Measurements from ENCODE around the gene ZNF512B. TPM values are rescaled to one million over a fixed set of nuclear protein-coding genes. Genes with fewer than 3 reads are reported as not detected.

ZNF512B gene
- total and polyA plus RNA-seq, 2 donors (not counting 1 experiment from before 2014, with no cell fraction given): 8.8 to 10.5 TPM

GRCh38 chr20:63915471-63915870 lies 54.3 kb downstream of the ZNF512B start:
- DNase-seq (no peak), ATAC-seq (ENCODE audit: low read depth) (no peak)
- H4K20me1 ChIP-seq (ENCODE audit: control insufficient read depth, insufficient read depth, low read length, poor library complexity, severe bottlenecking): peaks cover 80% of the 10 kb centered on the region
- peaks cover 91% of the 10 kb centered on the region for H3K79me2 ChIP-seq (ENCODE audit: control insufficient read depth, insufficient read depth, low read length)
- H2AFZ ChIP-seq (ENCODE audit: insufficient read depth, low read depth, low read length, poor library complexity, severe bottlenecking): no peak overlapping the region
- Mint-ChIP-seq H3K27me3 (no peaks in the 10 kb centered on the region), H3K27ac (no peak overlapping the region), H3K9me3 (ENCODE audit: insufficient read depth) (peaks cover 2% of the 10 kb centered on the region), H3K4me3 (no peak overlapping the region), H3K4me1 (peaks cover 40% of the 10 kb centered on the region)
- H3K27ac ChIP-seq (ENCODE audit: low read length in 2 of 2): no peak overlapping the region
- ChIA-PET POLR2A (no interaction called here), CTCF (interaction anchor here (0.5 to 0.8 kb wide), 2 partner anchors 14 to 58 kb away, joined by 3 to 5 read pairs; no protein-coding TSS in a partner anchor)
- TF ChIP-seq CTCF (IDR thresholded peaks at IDR 0.05) (no peak), EZH2 (IDR thresholded peaks at IDR 0.05; ENCODE audit: borderline replicate concordance, insufficient read depth, low read depth, low read length, poor library complexity, severe bottlenecking) (no peak)
- peaks cover 2 to 33% (median 8%) of the 10 kb centered on the region in 3 donors for H3K9me3 ChIP-seq (ENCODE audit: control extremely low read depth in 1 of 3, control insufficient read depth in 2 of 3, insufficient read depth in 1 of 3, low read length in 2 of 3)
- H3K4me2 ChIP-seq (replicated peaks; ENCODE audit: low read depth, low read length, poor library complexity, severe bottlenecking): no peak overlapping the region
- H3K9ac ChIP-seq (ENCODE audit: low read length): no peak overlapping the region
- peaks cover 1 to 12% of the 10 kb centered on the region in 2 experiments for H3K36me3 ChIP-seq (replicated peaks in 1 of 2; ENCODE audit: control extremely low read depth in 1 of 2, control insufficient read depth in 1 of 2, extremely low read depth in 1 of 2, insufficient read depth in 2 of 2, low read length in 1 of 2)
- peaks cover 15 to 37% of the 10 kb centered on the region in 2 donors for H3K4me1 ChIP-seq (ENCODE audit: control insufficient read depth in 2 of 2, insufficient read depth in 2 of 2, low read length in 2 of 2)
- no peaks in the 10 kb centered on the region for H3K27me3 ChIP-seq (replicated peaks in 1 of 4; ENCODE audit: control extremely low read depth in 1 of 4, control insufficient read depth in 3 of 4, insufficient read depth in 4 of 4, low read length in 3 of 4)
- no peak overlapping the region for H3K4me3 ChIP-seq (ENCODE audit: control extremely low read depth in 1 of 5, extremely low read depth in 1 of 5, insufficient read depth in 1 of 5, low read depth in 2 of 5, low read length in 4 of 5)
- intact Hi-C loops (cut with micrococcal nuclease): no loop called here
- 97% methylated on average over 5 of the region's 6 CpGs for WGBS (ENCODE audit: insufficient coverage)

GRCh38 chr20:63913768-63914167 lies 56.0 kb downstream of the ZNF512B start:
- DNase-seq: no peak
- Histone ChIP-seq H3K4me3 (ENCODE audit: control extremely low read depth in 1 of 5, extremely low read depth in 1 of 5, insufficient read depth in 1 of 5, low read depth in 2 of 5, low read length in 4 of 5) (no peak overlapping the region), H3K9ac (ENCODE audit: low read length) (no peak overlapping the region), H4K20me1 (ENCODE audit: control insufficient read depth, insufficient read depth, low read length, poor library complexity, severe bottlenecking) (peaks cover 91% of the 10 kb centered on the region), H3K27me3 (replicated peaks in 1 of 4; ENCODE audit: control extremely low read depth in 1 of 4, control insufficient read depth in 3 of 4, insufficient read depth in 4 of 4, low read length in 3 of 4) (no peaks in the 10 kb centered on the region), H3K79me2 (ENCODE audit: control insufficient read depth, insufficient read depth, low read length) (peaks cover 97% of the 10 kb centered on the region), H3K4me2 (replicated peaks; ENCODE audit: low read depth, low read length, poor library complexity, severe bottlenecking) (no peak overlapping the region), H2AFZ (ENCODE audit: insufficient read depth, low read depth, low read length, poor library complexity, severe bottlenecking) (no peak overlapping the region), H3K9me3 (ENCODE audit: control extremely low read depth in 1 of 3, control insufficient read depth in 2 of 3, insufficient read depth in 1 of 3, low read length in 2 of 3) (peaks cover 2 to 33% (median 8%) of the 10 kb centered on the region in 3 donors), H3K4me1 (ENCODE audit: control insufficient read depth in 2 of 2, insufficient read depth in 2 of 2, low read length in 2 of 2) (peaks cover 15 to 33% of the 10 kb centered on the region in 2 donors), H3K36me3 (replicated peaks in 1 of 2; ENCODE audit: control extremely low read depth in 1 of 2, control insufficient read depth in 1 of 2, extremely low read depth in 1 of 2, insufficient read depth in 2 of 2, low read length in 1 of 2) (peaks cover 0 to 9% of the 10 kb centered on the region in 2 experiments), H3K27ac (ENCODE audit: low read length in 2 of 2) (no peak overlapping the region)
- POLR2A ChIA-PET: no interaction called here
- TF ChIP-seq CTCF (IDR thresholded peaks at IDR 0.05): no peak
- Mint-ChIP-seq H3K4me1 (peaks cover 42% of the 10 kb centered on the region), H3K27ac (no peak overlapping the region), H3K4me3 (no peak overlapping the region), H3K9me3 (ENCODE audit: insufficient read depth) (peaks cover 2% of the 10 kb centered on the region), H3K27me3 (no peaks in the 10 kb centered on the region)
- WGBS (ENCODE audit: insufficient coverage): 98% methylated on average over 11 of the region's 12 CpGs
- CTCF ChIA-PET: no interaction called here
- intact Hi-C loops (cut with micrococcal nuclease): no loop called here
- no peak for ATAC-seq (ENCODE audit: low read depth)

Measured in B cell (primary cell).